ENCODE data around the gene TNFSF12.

The TNFSF12 gene

GRCh38 chr17:7512824-7513540 is 35.9 kb upstream of the TNFSF12 start:
- Histone ChIP-seq H3K4me3 (ENCODE audit: low read length) (no peak overlapping the region), H3K4me1 (ENCODE audit: control insufficient read depth, low read depth, low read length) (no peaks in the 10 kb centered on the region), H3K9me3 (ENCODE audit: control insufficient read depth, low read depth, low read length) (no peaks in the 10 kb centered on the region), H3K36me3 (ENCODE audit: control insufficient read depth, low read depth, low read length) (peaks cover 60% of the 10 kb centered on the region), H3K27me3 (ENCODE audit: control insufficient read depth, insufficient read depth, low read length) (no peaks in the 10 kb centered on the region), H3K27ac (ENCODE audit: low read length) (no peak overlapping the region), H3K9ac (ENCODE audit: low read length) (no peak overlapping the region)

GRCh38 chr17:7513850-7514419 is 34.9 kb upstream of the TNFSF12 start:
- H3K4me1 ChIP-seq (ENCODE audit: control insufficient read depth, low read depth, low read length), result no peaks in the 10 kb centered on the region
- H3K9ac ChIP-seq (ENCODE audit: low read length), result no peak overlapping the region
- no peak overlapping the region for H3K4me3 ChIP-seq (ENCODE audit: low read length)
- no peaks in the 10 kb centered on the region for H3K27me3 ChIP-seq (ENCODE audit: control insufficient read depth, insufficient read depth, low read length)
- no peak overlapping the region for H3K27ac ChIP-seq (ENCODE audit: low read length)
- no peaks in the 10 kb centered on the region for H3K9me3 ChIP-seq (ENCODE audit: control insufficient read depth, low read depth, low read length)
- H3K36me3 ChIP-seq (ENCODE audit: control insufficient read depth, low read depth, low read length), result peaks cover 51% of the 10 kb centered on the region

- peaks cover 30% of the 10 kb centered on the region for H3K36me3 ChIP-seq (ENCODE audit: control insufficient read depth, low read depth, low read length)
- no peak overlapping the region for H3K9ac ChIP-seq (ENCODE audit: low read length)
Measured at GRCh38 chr17:7515911-7516610, 32.8 kb upstream of the TNFSF12 start.

GRCh38 chr17:7523033-7523432 is 25.8 kb upstream of the TNFSF12 start:
- H3K27ac ChIP-seq (ENCODE audit: low read length), result no peak overlapping the region
- no peaks in the 10 kb centered on the region for H3K9me3 ChIP-seq (ENCODE audit: control insufficient read depth, low read depth, low read length)
- H3K36me3 ChIP-seq (ENCODE audit: control insufficient read depth, low read depth, low read length), result no peaks in the 10 kb centered on the region
- no peak overlapping the region for H3K9ac ChIP-seq (ENCODE audit: low read length)
- H3K4me3 ChIP-seq (ENCODE audit: low read length), result no peak overlapping the region
- H3K4me1 ChIP-seq (ENCODE audit: control insufficient read depth, low read depth, low read length), result no peaks in the 10 kb centered on the region
- H3K27me3 ChIP-seq (ENCODE audit: control insufficient read depth, insufficient read depth, low read length), result no peaks in the 10 kb centered on the region

More at GRCh38 chr17:7515911-7516610, 32.8 kb upstream of the TNFSF12 start:
- Histone ChIP-seq H3K27ac (ENCODE audit: low read length) (no peak overlapping the region), H3K27me3 (ENCODE audit: control insufficient read depth, insufficient read depth, low read length) (no peaks in the 10 kb centered on the region), H3K4me1 (ENCODE audit: control insufficient read depth, low read depth, low read length) (no peaks in the 10 kb centered on the region), H3K4me3 (ENCODE audit: low read length) (no peak overlapping the region), H3K9me3 (ENCODE audit: control insufficient read depth, low read depth, low read length) (no peaks in the 10 kb centered on the region)

GRCh38 chr17:7528842-7529241 is 20.0 kb upstream of the TNFSF12 start:
- H3K27me3 ChIP-seq (ENCODE audit: control insufficient read depth, insufficient read depth, low read length), result no peaks in the 10 kb centered on the region
- H3K27ac ChIP-seq (ENCODE audit: low read length), result no peak overlapping the region
- H3K4me1 ChIP-seq (ENCODE audit: control insufficient read depth, low read depth, low read length), result no peaks in the 10 kb centered on the region
- H3K9ac ChIP-seq (ENCODE audit: low read length), result no peak overlapping the region
- no peak overlapping the region for H3K4me3 ChIP-seq (ENCODE audit: low read length)
- peaks cover 7% of the 10 kb centered on the region for H3K9me3 ChIP-seq (ENCODE audit: control insufficient read depth, low read depth, low read length)
- H3K36me3 ChIP-seq (ENCODE audit: control insufficient read depth, low read depth, low read length), result no peaks in the 10 kb centered on the region

GRCh38 chr17:7530023-7530900 is 18.6 kb upstream of the TNFSF12 start:
- H3K36me3 ChIP-seq (ENCODE audit: control insufficient read depth, low read depth, low read length), result no peaks in the 10 kb centered on the region
- H3K9me3 ChIP-seq (ENCODE audit: control insufficient read depth, low read depth, low read length), result peaks cover 7% of the 10 kb centered on the region
- H3K4me1 ChIP-seq (ENCODE audit: control insufficient read depth, low read depth, low read length), result no peaks in the 10 kb centered on the region
- no peaks in the 10 kb centered on the region for H3K27me3 ChIP-seq (ENCODE audit: control insufficient read depth, insufficient read depth, low read length)
- H3K9ac ChIP-seq (ENCODE audit: low read length), result no peak overlapping the region
- H3K27ac ChIP-seq (ENCODE audit: low read length), result no peak overlapping the region
- no peak overlapping the region for H3K4me3 ChIP-seq (ENCODE audit: low read length)

- Histone ChIP-seq H3K27ac (ENCODE audit: low read length) (no peak overlapping the region), H3K9ac (ENCODE audit: low read length) (no peak overlapping the region), H3K9me3 (ENCODE audit: control insufficient read depth, low read depth, low read length) (no peaks in the 10 kb centered on the region), H3K4me3 (ENCODE audit: low read length) (no peak overlapping the region), H3K27me3 (ENCODE audit: control insufficient read depth, insufficient read depth, low read length) (no peaks in the 10 kb centered on the region), H3K4me1 (ENCODE audit: control insufficient read depth, low read depth, low read length) (no peaks in the 10 kb centered on the region), H3K36me3 (ENCODE audit: control insufficient read depth, low read depth, low read length) (no peaks in the 10 kb centered on the region)
Measured at GRCh38 chr17:7538050-7538449, 10.8 kb upstream of the TNFSF12 start.

GRCh38 chr17:7538891-7539545 is 9.8 kb upstream of the TNFSF12 start:
- H3K27ac ChIP-seq (ENCODE audit: low read length), result no peak overlapping the region
- H3K9ac ChIP-seq (ENCODE audit: low read length), result no peak overlapping the region
- no peaks in the 10 kb centered on the region for H3K9me3 ChIP-seq (ENCODE audit: control insufficient read depth, low read depth, low read length)
- no peaks in the 10 kb centered on the region for H3K36me3 ChIP-seq (ENCODE audit: control insufficient read depth, low read depth, low read length)
- H3K27me3 ChIP-seq (ENCODE audit: control insufficient read depth, insufficient read depth, low read length), result no peaks in the 10 kb centered on the region
- H3K4me3 ChIP-seq (ENCODE audit: low read length), result no peak overlapping the region
- H3K4me1 ChIP-seq (ENCODE audit: control insufficient read depth, low read depth, low read length), result no peaks in the 10 kb centered on the region

GRCh38 chr17:7541074-7541621 is 7.7 kb upstream of the TNFSF12 start:
- H3K4me1 ChIP-seq (ENCODE audit: control insufficient read depth, low read depth, low read length), result no peaks in the 10 kb centered on the region
- no peak overlapping the region for H3K27ac ChIP-seq (ENCODE audit: low read length)

GRCh38 chr17:7544911-7545310 is 3.9 kb upstream of the TNFSF12 start:
- Histone ChIP-seq H3K36me3 (ENCODE audit: control insufficient read depth, low read depth, low read length) (no peaks in the 10 kb centered on the region), H3K4me1 (ENCODE audit: control insufficient read depth, low read depth, low read length) (no peaks in the 10 kb centered on the region), H3K27me3 (ENCODE audit: control insufficient read depth, insufficient read depth, low read length) (peaks cover 10% of the 10 kb centered on the region), H3K4me3 (ENCODE audit: low read length) (no peak overlapping the region), H3K9ac (ENCODE audit: low read length) (no peak overlapping the region), H3K27ac (ENCODE audit: low read length) (no peak overlapping the region), H3K9me3 (ENCODE audit: control insufficient read depth, low read depth, low read length) (no peaks in the 10 kb centered on the region)

More at GRCh38 chr17:7541074-7541621, 7.7 kb upstream of the TNFSF12 start:
- no peaks in the 10 kb centered on the region for H3K9me3 ChIP-seq (ENCODE audit: control insufficient read depth, low read depth, low read length)
- no peaks in the 10 kb centered on the region for H3K36me3 ChIP-seq (ENCODE audit: control insufficient read depth, low read depth, low read length)
- H3K4me3 ChIP-seq (ENCODE audit: low read length), result no peak overlapping the region
- no peaks in the 10 kb centered on the region for H3K27me3 ChIP-seq (ENCODE audit: control insufficient read depth, insufficient read depth, low read length)
- H3K9ac ChIP-seq (ENCODE audit: low read length), result no peak overlapping the region

All from iPS-18a (cell line).